ENCODE data around the gene ABT1.
"Not testable (repeated sequence)": the region's sequence is repeated elsewhere in the genome, so short reads cannot be mapped to it uniquely, and the experiment has no call there.

The ABT1 gene

DNA sequence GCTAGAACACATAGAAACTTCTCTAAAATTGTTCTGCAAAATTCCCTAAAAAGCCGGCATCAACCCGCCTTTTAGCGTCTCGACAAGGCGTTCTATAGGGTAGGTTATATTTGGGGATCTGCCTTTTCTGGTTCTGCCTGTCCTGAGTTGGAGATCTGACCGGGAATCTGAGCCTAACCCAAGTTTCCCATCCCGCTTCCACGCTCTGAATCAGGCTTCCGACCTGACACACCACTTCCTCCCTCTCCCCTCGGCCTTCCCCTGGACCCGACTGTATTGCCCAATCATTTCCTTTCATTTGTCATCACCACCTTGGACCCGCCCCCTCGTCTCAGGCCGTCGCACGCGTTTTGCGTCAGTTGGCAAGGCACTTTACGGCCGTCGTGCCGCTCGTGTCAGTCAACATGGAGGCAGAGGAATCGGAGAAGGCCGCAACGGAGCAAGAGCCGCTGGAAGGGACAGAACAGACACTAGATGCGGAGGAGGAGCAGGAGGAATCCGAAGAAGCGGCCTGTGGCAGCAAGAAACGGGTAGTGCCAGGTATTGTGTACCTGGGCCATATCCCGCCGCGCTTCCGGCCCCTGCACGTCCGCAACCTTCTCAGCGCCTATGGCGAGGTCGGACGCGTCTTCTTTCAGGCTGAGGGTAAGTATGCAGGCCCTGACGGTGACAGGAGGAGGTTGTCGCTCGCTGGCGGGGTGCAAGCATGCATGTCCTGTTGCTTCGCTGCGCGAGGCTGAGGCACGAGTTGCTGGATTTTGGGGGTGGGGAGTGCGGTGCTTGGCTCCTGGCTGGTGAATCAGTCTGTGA is at the start of gene ABT1:
Gene ABT1 (plus strand): TSS at position 375 of the 810 bp plus-strand sequence. CDS start 30 bp downstream, at position 405.
- DNase-seq (ENCODE audit: low read depth in 2 of 2) = peak; percentile 95

- DNase-seq (ENCODE audit: low read depth in 2 of 2) = not testable (repeated sequence)
Measured at GRCh38 chr6:26547363-26547762, 49.4 kb upstream of the ABT1 start.

GRCh38 chr6:26550250-26550993 is 46.3 kb upstream of the ABT1 start:
- DNase-seq (ENCODE audit: low read depth in 2 of 2) = no peak

DNA sequence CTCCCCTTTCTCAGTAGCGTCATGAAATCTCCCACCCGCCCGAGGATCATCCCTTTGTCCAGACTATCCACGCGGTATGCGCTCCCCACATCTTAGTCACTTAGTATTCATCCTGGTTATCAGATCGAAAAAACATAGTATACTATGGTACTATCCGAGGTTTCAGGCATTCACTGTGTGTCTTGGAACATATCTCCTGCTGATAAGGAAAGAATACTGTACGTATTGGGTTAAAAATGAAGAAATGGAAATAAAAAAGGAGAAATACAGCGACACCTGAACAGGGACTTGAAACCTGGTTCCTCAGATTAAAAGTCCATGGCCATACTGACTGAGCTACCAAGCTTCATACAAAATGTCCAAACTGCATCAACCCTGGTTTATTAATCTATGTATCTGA is 44.5 kb upstream of the ABT1 start:
- no peak for DNase-seq (ENCODE audit: low read depth in 2 of 2)

DNA sequence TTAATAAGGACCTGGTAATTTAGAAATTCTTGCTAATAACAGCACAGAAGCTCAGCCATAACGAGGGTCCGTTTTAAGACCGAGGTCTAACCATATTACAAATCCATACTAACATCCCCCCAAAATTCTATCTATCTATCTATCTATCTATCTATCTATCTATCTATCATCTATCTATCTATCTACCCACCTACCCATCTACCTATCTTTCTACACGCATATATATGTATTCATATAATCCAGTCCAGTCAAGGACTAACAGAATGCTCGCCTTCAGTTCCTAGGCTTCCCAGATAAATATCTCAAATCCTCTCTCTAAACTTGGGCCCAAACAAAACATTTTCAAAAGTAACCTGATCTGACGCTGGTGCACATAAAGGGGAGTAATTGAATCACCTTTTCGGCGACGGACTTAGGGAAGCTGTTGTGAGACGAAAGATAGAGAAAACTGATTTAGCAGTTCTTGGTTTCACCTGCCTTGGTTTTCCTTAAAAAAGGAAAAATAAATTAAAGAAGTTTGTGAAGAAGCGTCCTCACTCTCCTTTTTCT is 44.0 kb upstream of the ABT1 start:
- DNase-seq (ENCODE audit: low read depth in 2 of 2) = no peak

GRCh38 chr6:26553264-26553634 is 43.5 kb upstream of the ABT1 start:
- DNase-seq (ENCODE audit: low read depth in 2 of 2) = peak in 1 of 2 donors; percentile 39

- peak in 1 of 2 donors; percentile 67 for DNase-seq (ENCODE audit: low read depth in 2 of 2)
Measured at GRCh38 chr6:26553635-26554446, 42.9 kb upstream of the ABT1 start.

DNA sequence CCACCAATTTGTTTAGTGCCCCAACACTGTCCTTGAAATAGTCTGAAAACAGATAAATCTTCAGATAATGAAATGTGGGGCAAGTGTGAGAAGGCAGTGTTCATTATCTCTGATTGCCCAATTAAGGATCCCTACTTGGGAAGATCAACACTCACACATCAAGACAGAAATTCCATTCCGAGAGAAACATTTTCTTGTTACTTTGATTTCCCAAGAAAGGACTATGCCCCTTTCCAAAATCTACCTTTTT is 42.4 kb upstream of the ABT1 start:
- no peak for DNase-seq (ENCODE audit: low read depth in 2 of 2)

DNA sequence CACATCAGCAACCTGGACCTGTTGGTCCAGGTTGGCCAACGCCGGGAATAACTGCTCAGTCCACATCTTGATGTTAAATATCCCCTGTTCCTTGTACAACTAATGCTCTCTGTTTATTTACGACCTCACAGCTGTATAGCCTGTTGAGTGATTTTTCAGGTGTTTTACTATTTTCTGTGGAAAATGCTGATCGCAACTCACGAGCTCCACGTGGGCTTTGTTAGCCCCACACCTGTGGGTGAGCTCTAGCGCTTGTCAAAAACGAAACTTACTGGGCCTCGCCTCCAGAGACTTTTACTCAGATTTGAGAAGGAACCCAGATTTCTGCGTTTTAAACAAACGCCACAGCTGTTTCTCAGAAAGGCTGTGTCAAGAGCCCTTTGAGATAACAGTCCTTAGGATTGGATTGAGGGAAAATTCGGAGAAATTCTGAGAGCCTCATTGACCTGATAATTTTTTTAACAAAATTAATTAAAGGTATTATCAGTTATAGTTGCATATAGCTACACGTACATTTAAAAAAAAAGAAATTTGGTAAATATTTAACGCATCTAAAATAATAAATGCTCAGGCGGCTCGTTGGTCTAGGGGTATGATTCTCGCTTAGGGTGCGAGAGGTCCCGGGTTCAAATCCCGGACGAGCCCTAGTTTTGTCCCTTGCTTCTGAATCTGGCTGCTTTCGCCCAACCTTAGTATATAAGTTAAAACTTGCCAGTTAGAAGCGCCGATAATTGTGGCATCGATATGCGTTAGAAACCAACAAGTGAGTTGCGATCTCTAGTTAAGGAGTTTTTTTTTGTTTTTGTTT is 41.9 kb upstream of the ABT1 start:
- DNase-seq (ENCODE audit: low read depth in 2 of 2) = no peak

- no peak for DNase-seq (ENCODE audit: low read depth in 2 of 2)
Measured at GRCh38 chr6:26555505-26556262, 41.1 kb upstream of the ABT1 start.

DNA sequence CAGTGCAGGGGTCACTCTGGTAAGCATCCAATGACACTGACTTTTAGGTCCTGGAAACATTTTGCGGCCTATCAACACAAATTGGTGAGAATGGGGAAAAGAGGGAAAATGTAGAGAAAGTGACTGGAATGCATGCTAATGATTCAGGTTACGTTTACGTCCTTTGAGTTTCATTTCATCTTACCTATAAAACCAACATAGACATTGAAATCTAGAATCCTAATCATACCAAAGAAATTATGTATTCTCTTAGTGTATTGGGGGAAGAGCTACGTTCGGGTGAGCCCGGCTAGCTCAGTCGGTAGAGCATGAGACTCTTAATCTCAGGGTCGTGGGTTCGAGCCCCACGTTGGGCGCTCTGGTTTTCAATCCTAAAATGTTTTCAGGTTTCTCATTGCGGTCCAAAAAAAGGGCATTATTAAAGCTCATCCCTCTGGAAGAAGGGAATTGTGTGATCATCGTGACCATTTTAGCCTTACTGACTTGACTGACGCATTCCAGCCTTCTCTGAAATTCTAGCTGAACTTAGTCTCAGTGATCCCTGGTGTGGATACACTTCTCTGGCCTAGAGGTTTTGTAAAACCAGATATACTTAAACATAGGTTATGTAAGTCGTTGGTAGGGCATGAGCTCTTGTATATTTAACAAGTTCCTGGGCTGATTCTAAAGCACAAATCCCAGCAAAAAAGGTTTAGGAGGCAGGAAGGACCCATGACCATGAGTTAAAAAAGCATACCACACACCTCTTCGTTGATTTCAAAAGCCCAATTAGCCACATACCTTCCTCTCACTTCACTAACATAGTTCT is 40.3 kb upstream of the ABT1 start:
- DNase-seq (ENCODE audit: low read depth in 2 of 2) = no peak

GRCh38 chr6:26561533-26562466 is 35.0 kb upstream of the ABT1 start:
- DNase-seq (ENCODE audit: low read depth in 2 of 2) = no peak

DNA sequence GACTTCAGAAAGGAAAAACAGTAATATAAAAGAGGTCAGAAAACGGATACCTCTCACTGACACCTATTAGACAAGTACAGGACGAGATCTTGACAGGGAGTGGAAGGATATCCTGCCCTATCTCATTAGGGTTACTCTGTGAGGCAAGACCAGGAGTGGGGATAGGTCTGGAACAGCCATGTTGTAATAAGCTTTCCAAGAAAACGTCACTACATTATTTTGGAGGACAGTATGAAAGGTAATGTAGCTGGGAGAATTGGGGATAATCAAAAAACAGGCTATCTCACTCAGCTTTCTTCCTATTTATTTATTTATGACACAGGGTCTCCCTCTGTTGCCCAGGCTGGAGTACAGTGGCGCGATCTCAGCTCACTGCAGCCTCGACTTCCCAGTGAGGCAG is 33.3 kb upstream of the ABT1 start:
- no peak for DNase-seq (ENCODE audit: low read depth in 2 of 2)

DNA sequence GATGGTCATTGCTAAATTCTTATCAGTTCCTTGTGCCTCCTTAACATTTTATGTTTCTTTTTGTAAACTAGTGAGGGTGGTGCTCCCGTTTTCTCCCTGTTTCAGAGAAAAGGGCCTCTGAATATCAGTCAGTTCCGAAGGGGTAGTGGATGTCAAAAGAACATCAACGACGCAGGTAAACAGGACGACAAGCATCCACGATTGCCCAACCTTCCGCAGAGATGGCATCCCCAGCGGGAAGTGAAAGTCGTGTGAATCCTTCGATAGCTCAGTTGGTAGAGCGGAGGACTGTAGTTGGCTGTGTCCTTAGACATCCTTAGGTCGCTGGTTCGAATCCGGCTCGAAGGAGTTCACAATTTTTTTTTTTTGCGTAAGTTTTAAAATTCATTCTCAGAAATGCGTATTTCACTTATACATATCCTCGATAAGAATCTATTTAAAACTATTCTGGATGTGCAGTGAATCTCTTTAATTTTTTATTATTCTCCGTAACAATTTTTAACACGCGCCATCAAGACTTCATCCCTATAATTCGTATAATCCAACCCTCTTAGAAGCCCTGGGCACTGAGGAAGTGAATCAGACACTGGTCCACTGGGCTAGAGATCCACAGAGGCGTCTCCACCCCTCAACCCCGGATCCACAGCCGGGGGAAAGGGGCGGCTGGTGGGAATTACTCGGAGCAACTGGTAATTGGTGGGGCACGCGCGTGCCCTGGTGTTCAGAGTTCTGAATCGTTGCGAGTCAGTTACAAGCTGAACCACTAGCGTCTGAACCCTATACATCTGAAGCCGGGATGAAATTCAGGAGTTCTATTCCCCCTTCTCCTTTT is 27.9 kb upstream of the ABT1 start:
- peak; percentile 91 to 99 for DNase-seq (ENCODE audit: low read depth in 2 of 2)

DNA sequence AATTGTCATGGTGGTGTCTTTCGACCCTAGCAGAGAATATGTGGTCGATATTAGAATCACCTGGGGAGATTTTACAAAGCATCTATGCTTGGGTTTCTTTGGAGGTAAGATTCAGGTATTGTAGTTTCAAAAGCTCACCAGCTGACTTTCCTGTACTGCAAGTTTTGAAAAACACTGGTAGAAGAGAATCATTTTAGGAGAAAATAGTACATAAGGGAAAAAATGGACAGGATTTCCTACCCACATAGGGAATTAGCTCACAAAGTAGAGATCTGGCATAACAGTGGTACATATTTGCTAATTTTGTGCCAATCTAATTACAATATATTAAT is 27.4 kb upstream of the ABT1 start:
- DNase-seq (ENCODE audit: low read depth in 2 of 2) = no peak

DNA sequence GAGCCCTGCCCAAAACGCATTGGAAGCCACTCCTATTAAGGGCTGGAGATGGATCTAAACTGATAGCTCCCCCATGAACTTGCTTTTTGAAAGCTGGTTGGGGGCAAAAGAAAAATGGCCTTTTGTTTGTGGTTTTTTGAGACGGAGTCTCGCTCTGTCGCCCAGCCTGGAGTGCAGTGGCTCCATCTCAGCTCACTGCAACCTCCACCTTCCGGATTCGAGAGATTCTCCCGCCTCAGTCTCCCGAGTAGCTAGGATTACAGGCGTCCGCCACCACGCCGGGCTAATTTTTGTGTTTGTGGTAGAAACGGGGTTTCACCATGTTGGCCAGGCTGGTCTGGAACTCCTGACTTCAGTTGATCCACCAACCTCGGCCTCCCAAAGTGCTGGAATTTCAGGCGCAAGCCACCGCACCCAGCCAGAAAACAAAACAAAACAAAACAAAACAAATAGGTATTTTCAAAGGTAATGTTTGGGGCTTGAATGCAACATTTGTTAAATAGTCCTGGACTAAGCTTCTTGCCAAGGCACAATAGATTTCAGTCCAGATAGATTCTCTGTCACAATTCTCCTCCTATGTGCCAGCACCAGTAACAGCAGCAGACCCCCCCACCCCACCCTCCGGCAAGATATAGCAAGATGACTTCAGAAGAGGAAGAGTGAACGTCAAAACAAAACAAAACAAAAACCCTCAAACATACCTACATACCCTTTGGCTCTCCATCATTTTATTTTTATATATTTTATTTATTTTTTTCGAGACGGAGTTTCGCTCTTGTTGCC is 26.5 kb upstream of the ABT1 start:
- no peak for DNase-seq (ENCODE audit: low read depth in 2 of 2)

DNA sequence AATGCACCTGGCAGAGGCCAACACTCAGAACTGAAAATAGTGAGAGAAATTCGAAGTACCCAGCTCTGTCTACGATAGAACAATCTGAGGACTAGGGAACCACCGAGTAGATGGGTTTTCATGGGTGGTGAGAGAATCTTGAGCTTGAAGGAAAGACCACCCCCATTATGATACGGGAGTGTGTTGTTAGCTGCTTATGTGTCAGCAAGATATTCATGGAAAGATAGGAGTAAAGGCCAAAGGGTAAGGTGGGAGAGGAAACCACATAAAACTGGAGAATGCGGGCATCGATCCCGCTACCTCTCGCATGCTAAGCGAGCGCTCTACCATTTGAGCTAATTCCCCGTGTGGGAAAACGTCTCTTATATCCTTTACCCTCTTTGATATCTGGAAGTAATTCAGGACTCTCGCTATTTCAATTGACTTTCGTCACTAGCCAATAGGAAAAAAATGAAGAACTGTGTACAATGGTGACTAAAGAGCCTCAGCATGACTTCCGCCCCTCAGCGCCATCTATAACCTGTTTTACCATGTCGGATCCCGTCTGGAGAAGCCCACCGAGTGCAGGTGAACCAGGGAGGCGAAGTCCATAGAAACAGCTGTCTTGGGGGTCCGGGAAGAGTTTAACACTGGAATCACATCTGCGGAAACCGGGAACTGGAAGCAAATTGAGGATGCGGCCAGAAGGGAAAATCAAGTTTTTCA is 25.0 kb upstream of the ABT1 start:
- DNase-seq (ENCODE audit: low read depth in 2 of 2) = no peak
